ENCODE data around the gene MXRA8. TPM values are rescaled to one million over a fixed set of nuclear protein-coding genes. Genes with fewer than 3 reads are reported as not detected.

MXRA8 gene
- total RNA-seq, 4 donors from 2014 or later, result 57.1 to 143 (median 106) TPM

- 86 to 88% methylated on average over 16 to 17 of the region's 18 CpGs for WGBS, 2 donors
- intact Hi-C loops (cut with DNase I), result no loop called here
- Histone ChIP-seq H3K4me3 (replicated peaks in 1 of 3) (no peak overlapping the region), H3K9me3 (no peaks in the 10 kb centered on the region), H3K27ac (no peak overlapping the region), H3K4me1 (peaks cover 20 to 33% of the 10 kb centered on the region in 2 donors), H3K27me3 (no peaks in the 10 kb centered on the region), H3K36me3 (peaks cover 8 to 34% of the 10 kb centered on the region in 2 donors)
- TF ChIP-seq POLR2A (IDR thresholded peaks at IDR 0.05) (no peak), CTCF (IDR thresholded peaks at IDR 0.05) (no peak)
- DNase-seq, result no peak
These were observed 15.7 kb downstream of the MXRA8 start for GRCh38 chr1:1342584-1343115.

GRCh38 chr1:1342061-1342562 lies 16.2 kb downstream of the MXRA8 start:
- no peaks in the 10 kb centered on the region for H3K27me3 ChIP-seq
- no peaks in the 10 kb centered on the region for H3K9me3 ChIP-seq
- no peak overlapping the region for H3K27ac ChIP-seq
- DNase-seq, result no peak
- intact Hi-C loops (cut with DNase I), result no loop called here
- TF ChIP-seq POLR2A (IDR thresholded peaks at IDR 0.05) (no peak), CTCF (IDR thresholded peaks at IDR 0.05) (no peak)
- WGBS, 2 donors, result 85 to 90% methylated on average over 8 to 23 of the region's 28 CpGs
- peaks cover 10 to 37% of the 10 kb centered on the region in 2 donors for H3K36me3 ChIP-seq
- peaks cover 15 to 28% of the 10 kb centered on the region in 2 donors for H3K4me1 ChIP-seq
- H3K4me3 ChIP-seq (replicated peaks in 1 of 3), result no peak overlapping the region

GRCh38 chr1:1341549-1342021 lies 16.8 kb downstream of the MXRA8 start:
- no peak for DNase-seq
- no peaks in the 10 kb centered on the region for H3K9me3 ChIP-seq
- 92 to 94% methylated on average over 8 to 16 of the region's 17 CpGs for WGBS, 2 donors
- intact Hi-C loops (cut with DNase I), result no loop called here
- no peaks in the 10 kb centered on the region for H3K27me3 ChIP-seq
- H3K27ac ChIP-seq, result no peak overlapping the region
- peaks cover 10 to 22% of the 10 kb centered on the region in 2 donors for H3K4me1 ChIP-seq
- H3K36me3 ChIP-seq, result peaks cover 10 to 37% of the 10 kb centered on the region in 2 donors
- H3K4me3 ChIP-seq (replicated peaks in 1 of 3), result no peak overlapping the region
- no peak for TF ChIP-seq CTCF (IDR thresholded peaks at IDR 0.05)
- TF ChIP-seq POLR2A (IDR thresholded peaks at IDR 0.05), result no peak

- H3K4me3 ChIP-seq (replicated peaks in 1 of 3), result no peak overlapping the region
- intact Hi-C loops (cut with DNase I), result no loop called here
- no peak for DNase-seq
- H3K27me3 ChIP-seq, result no peaks in the 10 kb centered on the region
- no peaks in the 10 kb centered on the region for H3K9me3 ChIP-seq
- H3K4me1 ChIP-seq, result peaks cover 5 to 16% of the 10 kb centered on the region in 2 donors
- no peak overlapping the region for H3K27ac ChIP-seq
- TF ChIP-seq POLR2A (IDR thresholded peaks at IDR 0.05), result no peak
- no peak for TF ChIP-seq CTCF (IDR thresholded peaks at IDR 0.05)
- peaks cover 10 to 43% of the 10 kb centered on the region in 2 donors for H3K36me3 ChIP-seq
- WGBS, 2 donors, result 93% methylated on average over 36 of the region's 36 CpGs
These were observed 17.4 kb downstream of the MXRA8 start for GRCh38 chr1:1340791-1341548.

- no peaks in the 10 kb centered on the region for H3K9me3 ChIP-seq
- no peak for TF ChIP-seq CTCF (IDR thresholded peaks at IDR 0.05)
- TF ChIP-seq POLR2A (IDR thresholded peaks at IDR 0.05), result no peak
- DNase-seq, result no peak
- H3K4me1 ChIP-seq, result peaks cover under 1 to 8% of the 10 kb centered on the region in 2 donors
- intact Hi-C loops (cut with DNase I), result no loop called here
- no peak overlapping the region for H3K27ac ChIP-seq
- H3K4me3 ChIP-seq (replicated peaks in 1 of 3), result no peak overlapping the region
- no peaks in the 10 kb centered on the region for H3K27me3 ChIP-seq
- H3K36me3 ChIP-seq, result peaks cover 10 to 43% of the 10 kb centered on the region in 2 donors
- WGBS, 2 donors, result 93 to 95% methylated on average over 14 to 22 of the region's 23 CpGs
These were observed 18.2 kb downstream of the MXRA8 start for GRCh38 chr1:1340185-1340584.

Data from thyroid gland (tissue), 4 donors.